Thymus (tissue), 11 donors: ENCODE measurements around the gene GRID2IP. TPM values are rescaled to one million over a fixed set of nuclear protein-coding genes. Genes with fewer than 3 reads are reported as not detected.

Experiments
- DNase-seq, 9 donors: peaks; one replicate each; pipeline ENCODE4 v3.0.0-alpha.2; 2013; ENCODE audit warnings: low spot score in 9 of 9, low read depth in 6 of 9, missing footprints in 1 of 9
- H3K27ac ChIP-seq, 2 donors: one replicate each; pipeline ENCODE4 v1.5.1; 2013; ENCODE audit warnings: control low read depth in 1 of 2, low read depth in 1 of 2, low read length in 1 of 2, mild to moderate bottlenecking in 1 of 2, moderate library complexity in 1 of 2
- H3K27me3 ChIP-seq, 2 donors: one replicate each; pipeline ENCODE4 v1.5.1; 2013; ENCODE audit warnings: low read length in 1 of 2; ENCODE audit not compliant: control insufficient read depth in 2 of 2, insufficient read depth in 1 of 2
- H3K36me3 ChIP-seq, 2 donors: one replicate each; pipeline ENCODE4 v1.5.1; 2013; ENCODE audit warnings: low read length in 1 of 2, mild to moderate bottlenecking in 1 of 2, moderate library complexity in 1 of 2; ENCODE audit not compliant: control insufficient read depth in 2 of 2, insufficient read depth in 2 of 2
- H3K4me1 ChIP-seq, 2 donors: one replicate each; pipeline ENCODE4 v1.5.1; 2013; ENCODE audit warnings: low read length in 2 of 2; ENCODE audit not compliant: control insufficient read depth in 2 of 2, insufficient read depth in 2 of 2
- H3K4me3 ChIP-seq, 2 donors: one replicate each; pipeline ENCODE4 v1.5.1; 2013; ENCODE audit warnings: low read length in 2 of 2, control low read depth in 1 of 2, mild to moderate bottlenecking in 1 of 2
- H3K9me3 ChIP-seq, 2 donors: one replicate each; pipeline ENCODE4 v1.5.1; 2013; ENCODE audit warnings: low read length in 1 of 2, mild to moderate bottlenecking in 1 of 2; ENCODE audit not compliant: control insufficient read depth in 2 of 2, insufficient read depth in 1 of 2
- WGBS: extraction: QIAGEN DNeasy Blood & Tissue Kit; methylation state at CpG from one replicate; pipeline ENCODE4 v1.1.7; 2013; 5-methylcytosine and 5-hydroxymethylcytosine counted together
- polyA plus RNA-seq: library from polyadenylated mRNA; stranded (reverse); fragments of 200-250 nt; gene quantifications from one replicate; pipeline ENCODE4 v1.2.3, GENCODE V29; 2013
- total RNA-seq: library from RNA; stranded (reverse); fragments of 120-200 nt; gene quantifications from one replicate; pipeline ENCODE4 v1.2.4, GENCODE V29; 2013
- donor health status: healthy.

The GRID2IP gene
- total and polyA plus RNA-seq, 2 donors = 0.28 to 0.46 TPM

DNA sequence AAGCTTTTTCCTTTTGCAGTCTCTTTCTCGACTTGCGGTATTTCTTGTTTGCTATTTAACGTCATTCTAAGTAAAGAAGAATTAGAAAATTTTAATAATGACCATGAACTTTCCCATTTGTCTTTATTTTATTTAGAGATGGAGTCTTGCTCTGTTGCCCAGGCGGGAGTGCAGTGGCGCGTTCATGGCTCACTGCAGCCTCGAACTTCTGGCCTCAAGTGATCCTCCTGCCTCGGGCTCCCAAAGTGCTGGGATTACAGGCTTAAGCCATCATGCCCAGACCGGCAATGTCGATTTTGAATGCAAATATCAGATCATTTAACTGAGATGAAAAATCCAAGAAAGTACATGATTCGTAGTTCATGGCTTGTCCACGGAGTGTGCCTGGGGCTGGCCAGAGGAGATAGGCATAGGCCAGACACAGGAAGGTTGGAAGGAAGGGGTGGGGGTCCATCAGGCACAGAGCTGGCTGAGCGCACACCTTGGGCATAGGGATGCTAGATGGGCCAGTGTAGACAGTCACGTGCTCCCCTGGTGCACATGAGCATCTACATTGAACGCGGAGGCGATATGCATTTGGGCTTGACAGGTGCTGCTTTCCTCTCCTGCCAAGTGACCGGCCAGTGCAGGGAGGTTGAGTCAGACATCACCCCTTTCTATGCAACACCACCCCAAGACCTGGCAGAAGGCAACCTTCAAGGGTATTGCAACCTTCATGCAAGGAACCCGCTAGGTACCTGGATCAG, 64.7 kb downstream of the GRID2IP start:
- Histone ChIP-seq H3K4me1 (peaks cover 0 to 17% of the 10 kb centered on the region in 2 donors), H3K27ac (no peak overlapping the region), H3K9me3 (peaks cover 0 to 7% of the 10 kb centered on the region in 2 donors), H3K27me3 (peaks cover 0 to 7% of the 10 kb centered on the region in 2 donors), H3K4me3 (no peak overlapping the region), H3K36me3 (peaks cover 0 to 6% of the 10 kb centered on the region in 2 donors)
- no peak for DNase-seq
- WGBS = 97% methylated on average over 19 of the region's 19 CpGs

DNA sequence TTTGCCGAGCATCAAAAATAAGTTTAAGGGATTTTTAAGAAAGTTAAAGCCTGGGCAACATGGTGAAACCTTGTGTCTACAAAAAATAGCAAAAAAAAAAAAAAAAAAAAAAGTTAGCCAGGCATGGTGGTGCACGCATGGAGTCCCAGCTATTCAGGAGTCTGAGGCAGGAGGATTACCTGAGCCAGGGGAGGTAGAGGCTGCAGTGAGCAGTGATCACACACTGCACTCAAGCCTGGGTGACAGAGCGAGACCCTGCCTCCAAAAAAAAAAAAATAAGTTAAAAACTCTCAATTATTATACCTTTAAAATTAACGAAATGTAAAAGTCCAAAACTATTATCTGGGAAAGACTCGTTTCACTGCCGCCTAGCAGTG, 68.5 kb downstream of the GRID2IP start:
- peak overlapping the region in 1 of 2 donors; percentile 55 for H3K27ac ChIP-seq
- peak overlapping the region; percentile 57 to 93 for H3K4me3 ChIP-seq
- DNase-seq = no peak
- 49% methylated on average over 6 of the region's 6 CpGs for WGBS
- H3K4me1 ChIP-seq = peaks cover 0 to 17% of the 10 kb centered on the region in 2 donors
- peaks cover 0 to 22% of the 10 kb centered on the region in 2 donors for H3K36me3 ChIP-seq
- no peaks in the 10 kb centered on the region for H3K9me3 ChIP-seq
- peaks cover 0 to 2% of the 10 kb centered on the region in 2 donors for H3K27me3 ChIP-seq

DNA sequence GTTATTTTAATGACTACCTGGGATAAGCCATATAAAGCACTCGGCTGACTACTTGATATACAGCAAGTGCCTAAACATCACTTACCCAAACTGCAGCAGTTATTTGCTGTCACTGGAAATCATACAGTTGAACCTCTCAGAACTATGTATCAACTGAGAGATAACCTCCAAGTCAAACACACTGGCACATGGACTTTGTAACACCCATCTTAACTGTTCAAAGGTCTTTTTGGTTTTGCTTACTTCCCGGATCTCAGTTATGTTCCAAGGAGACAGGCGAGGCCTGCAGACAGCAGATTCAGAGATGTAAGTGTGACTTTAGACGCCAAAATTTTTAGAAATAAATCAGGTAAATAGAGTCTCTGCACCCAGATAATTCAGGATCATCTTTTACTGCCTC, 69.0 kb downstream of the GRID2IP start:
- Histone ChIP-seq H3K9me3 (no peaks in the 10 kb centered on the region), H3K4me3 (no peak overlapping the region), H3K4me1 (peaks cover 0 to 17% of the 10 kb centered on the region in 2 donors), H3K27ac (no peak overlapping the region), H3K36me3 (peaks cover 0 to 22% of the 10 kb centered on the region in 2 donors), H3K27me3 (peaks cover 0 to 2% of the 10 kb centered on the region in 2 donors)
- WGBS = 94% methylated on average over 4 of the region's 4 CpGs
- DNase-seq = no peak

DNA sequence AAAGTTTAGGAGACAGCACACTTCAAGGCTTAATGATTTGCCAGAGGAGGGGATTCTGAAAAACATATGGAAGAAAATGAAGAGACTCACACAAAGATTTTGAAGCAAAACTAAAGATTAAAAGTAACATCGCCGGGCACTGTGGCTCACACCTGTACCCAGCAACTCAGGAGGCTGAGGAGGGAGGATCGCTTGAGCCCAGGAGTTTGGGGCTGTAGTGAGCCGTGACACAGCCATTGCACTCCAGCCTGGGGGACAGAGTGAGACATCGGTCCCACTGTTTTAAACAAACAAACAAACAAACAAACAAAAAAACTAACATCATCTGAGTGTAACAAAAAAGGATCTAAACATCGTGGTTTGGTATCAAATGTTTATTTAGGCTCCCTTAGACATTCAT, 69.8 kb downstream of the GRID2IP start:
- no peak overlapping the region for H3K27ac ChIP-seq
- H3K4me3 ChIP-seq = no peak overlapping the region
- no peaks in the 10 kb centered on the region for H3K9me3 ChIP-seq
- peaks cover 0 to 19% of the 10 kb centered on the region in 2 donors for H3K4me1 ChIP-seq
- no peaks in the 10 kb centered on the region for H3K27me3 ChIP-seq
- H3K36me3 ChIP-seq = peaks cover 0 to 25% of the 10 kb centered on the region in 2 donors
- no peak for DNase-seq
- WGBS = 97% methylated on average over 6 of the region's 6 CpGs

DNA sequence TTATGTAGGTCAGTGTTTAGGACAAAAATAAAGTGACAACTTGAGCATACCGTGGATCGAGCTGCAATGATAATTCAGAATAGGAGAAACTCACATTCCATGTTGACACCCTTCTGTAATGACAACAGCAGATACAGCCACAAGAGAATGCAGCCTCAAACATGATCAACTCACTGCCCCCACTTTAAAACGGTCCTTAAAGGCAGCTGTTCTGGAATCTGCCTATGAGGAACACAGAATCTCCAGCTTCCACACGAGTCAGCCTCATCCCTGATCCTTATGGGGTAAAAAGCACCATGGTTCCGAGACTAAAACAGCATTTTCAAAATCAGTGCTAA, 71.0 kb downstream of the GRID2IP start:
- 93% methylated on average over 5 of the region's 5 CpGs for WGBS
- Histone ChIP-seq H3K27ac (no peak overlapping the region), H3K4me1 (peaks cover 0 to 19% of the 10 kb centered on the region in 2 donors), H3K4me3 (no peak overlapping the region), H3K27me3 (no peaks in the 10 kb centered on the region), H3K36me3 (peaks cover 0 to 28% of the 10 kb centered on the region in 2 donors), H3K9me3 (no peaks in the 10 kb centered on the region)
- no peak for DNase-seq

DNA sequence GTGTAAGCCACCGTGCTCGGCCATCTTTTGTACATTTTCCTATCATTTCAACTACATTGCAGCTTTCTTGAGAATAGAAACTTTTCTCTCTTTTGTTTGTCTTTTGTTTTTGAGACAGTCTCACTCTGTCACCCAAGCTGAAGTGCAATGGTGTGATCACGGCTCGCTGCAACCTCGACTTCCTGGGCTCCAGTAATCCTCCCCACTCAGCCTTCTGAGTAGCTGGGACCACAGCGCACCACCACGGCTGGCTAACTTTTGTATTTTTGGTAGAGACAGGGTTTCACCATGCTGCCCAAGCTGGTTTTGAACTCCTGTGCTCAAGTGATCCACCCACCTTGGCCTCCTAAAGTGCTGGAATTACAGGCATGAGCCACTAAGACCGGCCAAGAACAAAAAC, 72.2 kb downstream of the GRID2IP start:
- Histone ChIP-seq H3K9me3 (no peaks in the 10 kb centered on the region), H3K4me1 (peaks cover 0 to 14% of the 10 kb centered on the region in 2 donors), H3K36me3 (peaks cover 0 to 33% of the 10 kb centered on the region in 2 donors), H3K27me3 (no peaks in the 10 kb centered on the region), H3K4me3 (no peak overlapping the region), H3K27ac (no peak overlapping the region)
- DNase-seq = no peak
- WGBS = 93% methylated on average over 8 of the region's 8 CpGs

DNA sequence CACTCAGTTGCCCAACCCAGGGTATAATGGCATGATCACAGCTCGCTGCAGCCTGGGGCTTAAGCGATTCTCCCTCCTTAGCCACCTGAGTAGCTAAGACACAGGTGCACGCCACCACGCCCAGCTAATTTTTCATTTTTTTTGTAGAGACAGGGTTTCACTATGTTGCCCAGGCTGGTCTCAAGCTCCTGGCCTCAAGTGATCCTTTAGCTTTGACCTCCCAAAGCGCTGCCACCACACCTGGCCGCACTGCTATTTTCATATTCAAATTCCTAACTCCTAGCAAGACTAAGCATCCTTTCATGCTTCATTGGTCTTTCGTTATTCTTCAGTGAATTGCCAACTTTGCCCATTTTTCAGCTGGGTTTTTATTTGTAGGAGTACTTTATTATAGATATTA, 73.1 kb downstream of the GRID2IP start:
- peaks cover 0 to 13% of the 10 kb centered on the region in 2 donors for H3K4me1 ChIP-seq

DNA sequence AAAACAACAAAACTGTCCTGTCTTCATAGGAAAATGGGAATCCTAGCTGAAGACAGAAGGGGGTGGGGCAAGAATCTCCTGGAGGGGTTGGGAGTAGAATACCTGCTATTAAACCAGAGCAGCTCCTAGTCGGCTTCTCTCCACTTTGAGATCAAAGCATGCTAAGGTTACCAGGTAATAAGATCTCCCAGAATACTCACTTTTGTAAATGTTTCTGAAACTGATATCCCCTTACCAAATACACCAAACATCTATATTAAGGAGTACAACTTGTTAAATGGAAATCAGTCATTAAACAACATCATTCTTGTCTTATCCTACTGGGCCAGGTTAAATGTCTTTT, 74.0 kb downstream of the GRID2IP start:
- Histone ChIP-seq H3K27me3 (no peaks in the 10 kb centered on the region), H3K27ac (no peak overlapping the region), H3K9me3 (no peaks in the 10 kb centered on the region), H3K4me1 (peaks cover 0 to 5% of the 10 kb centered on the region in 2 donors), H3K4me3 (no peak overlapping the region), H3K36me3 (peaks cover 6 to 44% of the 10 kb centered on the region in 2 donors)
- DNase-seq = no peak
- 95% methylated on average over 1 of the region's 1 CpG for WGBS

More for the DNA sequence above, 73.1 kb downstream of the GRID2IP start:
- H3K9me3 ChIP-seq = no peaks in the 10 kb centered on the region
- no peak overlapping the region for H3K27ac ChIP-seq
- H3K36me3 ChIP-seq = peaks cover 3 to 37% of the 10 kb centered on the region in 2 donors
- H3K27me3 ChIP-seq = no peaks in the 10 kb centered on the region
- no peak for DNase-seq
- H3K4me3 ChIP-seq = no peak overlapping the region
- WGBS = 97% methylated on average over 7 of the region's 7 CpGs

DNA sequence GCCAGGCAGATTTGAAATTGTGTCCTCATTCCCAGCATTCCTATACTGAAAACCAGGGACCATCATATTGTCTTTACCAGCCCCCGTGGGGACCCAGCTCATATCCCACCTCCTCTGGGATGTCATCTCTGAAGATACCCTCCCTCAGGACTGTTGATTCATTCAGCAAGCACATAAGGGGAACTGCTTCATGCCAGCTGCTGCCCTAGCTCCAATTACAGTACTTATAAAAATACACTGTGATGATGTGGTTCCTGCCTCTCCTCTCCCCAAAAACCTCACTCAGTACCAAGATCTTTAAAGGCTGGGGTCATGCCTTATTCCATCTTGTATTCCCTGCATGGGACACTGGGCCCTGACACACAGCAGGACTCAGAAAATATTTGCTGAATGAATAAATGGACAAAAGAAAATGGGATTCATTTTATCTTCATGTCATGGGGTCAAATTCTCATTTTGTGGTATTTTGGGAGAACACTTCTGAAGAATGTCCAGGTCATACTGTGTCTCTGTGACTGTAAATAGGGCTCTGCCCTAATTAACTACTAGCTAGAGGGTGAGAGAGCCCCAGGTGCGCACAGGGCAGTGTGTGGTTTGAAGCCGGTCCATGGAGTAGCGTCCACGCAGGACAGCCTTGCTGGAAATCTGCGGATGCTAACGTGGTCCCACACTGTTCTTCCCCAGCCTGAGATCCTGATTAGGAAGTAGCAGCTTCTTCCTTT, 74.5 kb downstream of the GRID2IP start:
- Histone ChIP-seq H3K9me3 (no peaks in the 10 kb centered on the region), H3K4me1 (peaks cover 0 to 2% of the 10 kb centered on the region in 2 donors), H3K27me3 (no peaks in the 10 kb centered on the region), H3K27ac (no peak overlapping the region), H3K36me3 (peaks cover 10 to 45% of the 10 kb centered on the region in 2 donors), H3K4me3 (no peak overlapping the region)
- 91% methylated on average over 7 of the region's 7 CpGs for WGBS
- DNase-seq = no peak
